Measurements from ENCODE around the gene GPR152.
"Not testable (repeated sequence)": the region's sequence is repeated elsewhere in the genome, so short reads cannot be mapped to it uniquely, and the experiment has no call there.

GPR152 gene

GRCh38 chr11:67435031-67435726, 17.4 kb downstream of the GPR152 start:
- peaks cover 4% of the 10 kb centered on the region for H3K4me1 ChIP-seq (ENCODE audit: control insufficient read depth, insufficient read depth, low read length)
- H3K4me3 ChIP-seq (ENCODE audit: low read depth, low read length), result no peak overlapping the region
- peaks cover 56% of the 10 kb centered on the region for H3K36me3 ChIP-seq (ENCODE audit: control insufficient read depth, insufficient read depth, low read length)
- no peaks in the 10 kb centered on the region for H3K9me3 ChIP-seq (ENCODE audit: control insufficient read depth, insufficient read depth, low read length)
- no peak overlapping the region for H3K9ac ChIP-seq (ENCODE audit: low read depth, low read length)
- H3K27me3 ChIP-seq (ENCODE audit: control insufficient read depth, insufficient read depth, low read length), result no peaks in the 10 kb centered on the region

- Histone ChIP-seq H3K9me3 (ENCODE audit: control insufficient read depth, insufficient read depth, low read length) (no peaks in the 10 kb centered on the region), H3K36me3 (ENCODE audit: control insufficient read depth, insufficient read depth, low read length) (peaks cover 50% of the 10 kb centered on the region), H3K27me3 (ENCODE audit: control insufficient read depth, insufficient read depth, low read length) (no peaks in the 10 kb centered on the region), H3K9ac (ENCODE audit: low read depth, low read length) (no peak overlapping the region), H3K4me1 (ENCODE audit: control insufficient read depth, insufficient read depth, low read length) (peaks cover 4% of the 10 kb centered on the region), H3K4me3 (ENCODE audit: low read depth, low read length) (no peak overlapping the region)
Observed at GRCh38 chr11:67434395-67434881, 18.1 kb downstream of the GPR152 start.

DNA sequence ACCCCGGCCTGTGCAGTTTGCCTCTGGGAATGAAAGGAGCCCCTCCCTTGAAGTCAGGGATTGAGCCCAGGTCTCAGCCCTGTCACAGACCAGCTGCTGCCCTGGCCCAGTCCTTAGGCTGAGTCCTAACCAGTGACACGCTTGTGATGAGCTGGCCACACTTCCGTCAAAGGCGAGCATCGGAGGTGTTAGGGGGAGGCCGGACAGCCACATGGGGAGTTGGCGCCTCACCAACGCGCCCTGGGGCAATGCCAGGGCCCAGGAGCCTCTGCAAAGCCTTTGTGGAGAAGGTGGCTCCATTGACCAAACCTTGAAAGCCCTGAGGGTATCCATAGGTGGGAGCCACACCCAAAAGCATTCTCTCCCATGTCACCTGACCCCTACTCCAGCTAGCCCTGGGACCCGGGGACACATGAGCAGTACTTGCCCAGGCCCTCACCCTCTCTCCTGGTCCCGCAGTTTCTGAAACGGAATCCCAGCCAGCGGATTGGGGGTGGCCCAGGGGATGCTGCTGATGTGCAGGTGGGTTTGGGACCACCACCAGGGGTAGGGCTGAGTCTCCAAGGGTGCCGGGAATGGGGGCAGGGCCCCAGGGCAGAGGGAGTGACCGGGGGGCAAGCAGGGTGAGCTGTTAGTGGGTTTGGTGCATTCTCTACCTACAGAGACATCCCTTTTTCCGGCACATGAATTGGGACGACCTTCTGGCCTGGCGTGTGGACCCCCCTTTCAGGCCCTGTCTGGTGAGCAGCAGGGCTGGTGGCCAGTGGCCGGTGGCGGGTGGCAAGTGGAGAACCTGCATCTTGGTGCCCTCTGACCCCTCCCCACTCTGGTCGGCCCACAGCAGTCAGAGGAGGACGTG, 18.8 kb downstream of the GPR152 start:
- Histone ChIP-seq H3K9me3 (ENCODE audit: control insufficient read depth, insufficient read depth, low read length) (no peaks in the 10 kb centered on the region), H3K4me1 (ENCODE audit: control insufficient read depth, insufficient read depth, low read length) (peaks cover 4% of the 10 kb centered on the region), H3K9ac (ENCODE audit: low read depth, low read length) (no peak overlapping the region), H3K4me3 (ENCODE audit: low read depth, low read length) (no peak overlapping the region), H3K27me3 (ENCODE audit: control insufficient read depth, insufficient read depth, low read length) (no peaks in the 10 kb centered on the region), H3K36me3 (ENCODE audit: control insufficient read depth, insufficient read depth, low read length) (peaks cover 44% of the 10 kb centered on the region)

- no peaks in the 10 kb centered on the region for H3K27me3 ChIP-seq (ENCODE audit: control insufficient read depth, insufficient read depth, low read length)
- no peaks in the 10 kb centered on the region for H3K9me3 ChIP-seq (ENCODE audit: control insufficient read depth, insufficient read depth, low read length)
- H3K36me3 ChIP-seq (ENCODE audit: control insufficient read depth, insufficient read depth, low read length), result peaks cover 36% of the 10 kb centered on the region
- no peak overlapping the region for H3K9ac ChIP-seq (ENCODE audit: low read depth, low read length)
- peaks cover 4% of the 10 kb centered on the region for H3K4me1 ChIP-seq (ENCODE audit: control insufficient read depth, insufficient read depth, low read length)
- no peak overlapping the region for H3K4me3 ChIP-seq (ENCODE audit: low read depth, low read length)
Observed at GRCh38 chr11:67432655-67433349, 19.7 kb downstream of the GPR152 start.

- Histone ChIP-seq H3K27me3 (ENCODE audit: control insufficient read depth, insufficient read depth, low read length) (no peaks in the 10 kb centered on the region), H3K4me3 (ENCODE audit: low read depth, low read length) (no peak overlapping the region), H3K9me3 (ENCODE audit: control insufficient read depth, insufficient read depth, low read length) (no peaks in the 10 kb centered on the region), H3K36me3 (ENCODE audit: control insufficient read depth, insufficient read depth, low read length) (peaks cover 32% of the 10 kb centered on the region), H3K4me1 (ENCODE audit: control insufficient read depth, insufficient read depth, low read length) (peaks cover under 1% of the 10 kb centered on the region), H3K9ac (ENCODE audit: low read depth, low read length) (no peak overlapping the region)
Observed at GRCh38 chr11:67431346-67432249, 20.9 kb downstream of the GPR152 start.

- Histone ChIP-seq H3K9ac (ENCODE audit: low read depth, low read length) (no peak overlapping the region), H3K4me3 (ENCODE audit: low read depth, low read length) (no peak overlapping the region), H3K4me1 (ENCODE audit: control insufficient read depth, insufficient read depth, low read length) (no peaks in the 10 kb centered on the region), H3K27me3 (ENCODE audit: control insufficient read depth, insufficient read depth, low read length) (no peaks in the 10 kb centered on the region), H3K9me3 (ENCODE audit: control insufficient read depth, insufficient read depth, low read length) (no peaks in the 10 kb centered on the region), H3K36me3 (ENCODE audit: control insufficient read depth, insufficient read depth, low read length) (peaks cover 22% of the 10 kb centered on the region)
Observed at GRCh38 chr11:67429722-67430121, 22.8 kb downstream of the GPR152 start.

- H3K4me3 ChIP-seq (ENCODE audit: low read depth, low read length), result peak overlapping the region; percentile 99
- H3K9ac ChIP-seq (ENCODE audit: low read depth, low read length), result peak overlapping the region; percentile 85
- H3K27me3 ChIP-seq (ENCODE audit: control insufficient read depth, insufficient read depth, low read length), result no peaks in the 10 kb centered on the region
- H3K36me3 ChIP-seq (ENCODE audit: control insufficient read depth, insufficient read depth, low read length), result peaks cover 16% of the 10 kb centered on the region
- H3K4me1 ChIP-seq (ENCODE audit: control insufficient read depth, insufficient read depth, low read length), result no peaks in the 10 kb centered on the region
- H3K9me3 ChIP-seq (ENCODE audit: control insufficient read depth, insufficient read depth, low read length), result no peaks in the 10 kb centered on the region
Observed at GRCh38 chr11:67429038-67429668, 23.4 kb downstream of the GPR152 start.

DNA sequence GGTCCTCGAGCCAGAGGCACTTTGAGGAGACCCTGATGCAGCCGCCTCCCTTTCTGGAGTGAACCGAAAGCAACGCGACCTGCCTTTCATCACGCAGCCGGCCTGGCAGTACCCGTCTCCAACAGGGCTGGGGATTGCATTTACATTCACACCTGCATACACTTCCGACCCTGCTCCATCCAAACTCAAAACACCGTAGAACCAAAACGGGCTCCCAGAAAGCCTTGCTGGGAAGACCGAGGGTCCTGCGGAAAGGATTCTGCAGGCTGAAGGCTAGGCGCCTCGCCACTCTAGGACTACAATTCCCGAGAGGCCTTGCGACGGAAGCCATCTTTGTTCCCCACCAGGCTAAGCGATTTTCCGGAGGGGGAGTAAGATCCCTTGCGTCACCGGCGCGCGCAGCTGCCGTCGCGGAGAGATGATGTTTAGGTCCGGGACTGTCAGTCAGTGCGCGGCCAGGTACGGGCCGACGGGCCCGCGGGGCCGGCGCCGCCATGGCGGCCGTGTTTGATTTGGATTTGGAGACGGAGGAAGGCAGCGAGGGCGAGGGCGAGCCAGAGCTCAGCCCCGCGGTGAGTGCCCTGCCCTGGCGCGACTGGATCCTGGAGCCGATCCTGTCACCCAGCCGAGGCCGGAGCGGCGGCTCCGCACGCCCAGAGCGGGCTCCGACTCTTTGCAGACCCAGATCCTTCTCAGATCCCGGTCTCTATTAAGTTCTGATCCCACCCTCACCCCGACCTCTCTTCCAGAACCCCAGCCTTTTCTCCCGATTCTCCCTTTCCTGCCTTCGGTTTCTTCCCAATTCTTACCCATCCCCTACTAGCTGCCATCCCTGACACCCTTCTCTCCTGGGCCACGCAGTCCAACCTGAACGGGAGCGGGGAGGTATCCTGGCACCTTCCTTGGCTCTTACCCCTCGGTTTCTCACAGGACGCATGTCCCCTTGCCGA, 24.2 kb downstream of the GPR152 start, which contains the start of gene RPS6KB2:
Gene RPS6KB2, plus strand, starts transcription at position 443 of the 950 bp plus-strand sequence. Its CDS starts 52 bp downstream, at position 495.
- H3K4me1 ChIP-seq (ENCODE audit: control insufficient read depth, insufficient read depth, low read length), result no peaks in the 10 kb centered on the region
- peak within 1 kb of the TSS; percentile 99 for H3K4me3 ChIP-seq (ENCODE audit: low read depth, low read length)
- no peaks in the 10 kb centered on the region for H3K27me3 ChIP-seq (ENCODE audit: control insufficient read depth, insufficient read depth, low read length)
- H3K36me3 ChIP-seq (ENCODE audit: control insufficient read depth, insufficient read depth, low read length), result peaks cover 9% of the 10 kb centered on the region
- no peaks in the 10 kb centered on the region for H3K9me3 ChIP-seq (ENCODE audit: control insufficient read depth, insufficient read depth, low read length)
- H3K9ac ChIP-seq (ENCODE audit: low read depth, low read length), result peak within 1 kb of the TSS; percentile 85

DNA sequence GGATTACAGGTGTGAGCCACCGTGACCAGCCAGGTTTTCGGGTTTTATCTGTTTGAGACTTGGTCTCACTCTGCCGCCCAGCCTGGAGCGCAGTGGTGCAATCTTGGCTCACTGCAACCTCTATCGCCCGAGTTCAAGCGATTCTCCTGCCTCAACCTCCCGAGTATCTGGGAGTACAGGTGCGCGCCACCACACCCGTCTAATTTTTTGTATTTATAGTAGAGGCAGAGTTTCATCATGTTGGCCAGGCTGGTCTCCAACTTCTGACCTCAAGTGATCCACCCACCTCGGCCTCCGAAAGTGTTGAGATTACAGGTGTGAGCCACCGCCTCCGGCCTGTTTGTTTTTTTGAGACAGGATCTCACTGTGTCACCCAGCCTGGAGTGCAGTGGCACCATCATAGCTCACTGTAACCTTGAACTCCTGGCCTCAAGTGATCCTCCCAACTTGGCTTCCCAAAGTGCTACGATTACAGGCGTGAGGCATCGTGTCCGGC, 25.1 kb downstream of the GPR152 start:
- H3K9me3 ChIP-seq (ENCODE audit: control insufficient read depth, insufficient read depth, low read length); H3K36me3 ChIP-seq (ENCODE audit: control insufficient read depth, insufficient read depth, low read length); H3K4me1 ChIP-seq (ENCODE audit: control insufficient read depth, insufficient read depth, low read length); H3K9ac ChIP-seq (ENCODE audit: low read depth, low read length); H3K27me3 ChIP-seq (ENCODE audit: control insufficient read depth, insufficient read depth, low read length): not testable (repeated sequence)
- peak overlapping the region; percentile 99 for H3K4me3 ChIP-seq (ENCODE audit: low read depth, low read length)

All from iPS-15b (cell line).